B cell (primary cell): ENCODE measurements around the gene TMEM141.

ENCODE experiments used
- CTCF ChIP-seq: fragments of 200-600 bp; IDR thresholded peaks from one replicate; pipeline ENCODE4 v1.8.0; 2022; ENCODE audit warnings: antibody characterized with exemption, mild to moderate bottlenecking
- EZH2 ChIP-seq: IDR thresholded peaks from 2 replicates; pipeline ENCODE4 v1.6.1; 2012; ENCODE audit warnings: borderline replicate concordance, low read depth, mild to moderate bottlenecking, moderate library complexity, low read length; ENCODE audit not compliant: insufficient read depth, poor library complexity, severe bottlenecking

- TF ChIP-seq CTCF = no peak
- TF ChIP-seq EZH2 = no peak
These were observed 40.6 kb upstream of the TMEM141 start for GRCh38 chr9:136750526-136750925.
